ENCODE data around the gene MT4.
"Not testable (repeated sequence)": the region's sequence is repeated elsewhere in the genome, so short reads cannot be mapped to it uniquely, and the experiment has no call there.

MT4 gene

DNA sequence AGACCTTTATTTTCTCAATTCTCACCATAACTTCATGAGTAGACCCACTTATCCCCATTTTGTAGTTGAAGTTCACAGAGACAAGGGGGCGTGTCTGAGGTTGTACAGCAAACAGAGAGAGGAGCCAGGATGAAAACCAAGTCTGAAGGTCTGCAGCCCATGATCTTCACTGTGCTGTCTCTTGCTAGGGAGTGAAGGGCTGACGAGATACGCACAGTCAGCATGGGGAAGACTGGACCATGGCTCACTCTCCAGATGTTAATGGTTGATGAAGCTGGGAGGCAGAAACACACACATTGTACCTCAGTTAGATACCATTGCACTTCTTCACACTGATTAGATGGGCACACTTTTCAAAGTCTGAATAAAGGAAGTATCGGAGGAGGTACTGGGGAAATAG, 5.8 kb upstream of the MT4 start:
- DNase-seq (ENCODE audit: low read depth), result no peak

DNA sequence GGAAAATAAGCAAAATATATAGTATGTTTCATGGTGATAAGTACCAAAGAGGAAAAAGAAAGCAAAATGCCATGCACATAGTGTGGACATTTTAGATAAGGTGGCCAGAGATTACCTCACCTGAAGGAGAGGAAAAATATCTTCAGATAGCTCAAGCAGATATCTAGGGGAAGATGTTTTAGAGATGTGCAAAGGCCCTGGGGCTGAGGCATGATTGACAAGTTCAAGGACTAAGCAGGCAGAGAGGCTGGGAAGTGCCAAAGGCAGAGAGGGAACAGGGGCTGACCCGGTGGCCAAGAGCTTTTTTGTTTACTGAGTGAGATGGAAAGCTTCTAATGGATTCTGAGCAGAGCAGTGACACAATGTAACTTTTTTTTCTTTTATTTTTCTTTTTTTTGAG, 4.4 kb upstream of the MT4 start:
- DNase-seq (ENCODE audit: low read depth), result no peak

DNA sequence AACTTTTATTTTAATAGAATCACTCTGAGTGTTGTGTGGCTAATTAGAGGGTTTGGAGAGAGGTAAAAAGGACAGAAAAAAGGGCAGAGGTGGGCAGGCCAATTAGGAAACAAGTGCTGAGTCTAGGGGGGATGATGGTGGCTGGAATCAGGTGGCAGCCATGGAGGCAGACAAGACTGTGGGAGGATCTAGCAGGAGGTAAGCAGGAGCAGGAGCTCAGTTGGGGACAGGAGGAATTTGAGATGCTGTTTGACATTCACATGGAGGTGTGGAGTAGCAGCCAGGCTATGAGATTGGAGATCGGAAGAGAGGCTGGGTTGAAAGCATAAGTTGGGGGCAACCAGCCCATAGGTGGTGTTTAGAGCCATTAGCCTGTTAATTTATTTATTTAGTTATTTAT, 3.7 kb upstream of the MT4 start:
- DNase-seq (ENCODE audit: low read depth), result no peak

DNA sequence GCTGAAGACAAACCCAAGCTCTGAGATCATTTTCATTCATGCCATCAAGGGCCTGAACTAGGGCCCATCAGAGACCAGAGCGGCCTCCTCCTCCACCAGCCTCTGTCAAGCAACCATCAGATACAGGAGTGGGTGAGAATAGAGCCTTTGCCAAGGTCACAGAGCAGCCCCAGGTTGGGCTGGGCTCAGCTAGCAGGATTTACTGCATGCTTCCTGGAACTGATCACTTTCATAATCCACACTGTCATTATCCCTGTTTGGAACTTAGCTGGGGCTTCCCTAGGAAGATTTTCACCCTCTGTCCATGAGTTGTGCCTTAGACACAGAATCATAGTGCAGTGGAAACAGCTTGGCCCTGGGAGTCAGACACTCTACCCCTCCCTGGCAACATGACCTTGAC, 5.1 kb downstream of the MT4 start:
- no peak for DNase-seq (ENCODE audit: low read depth)

DNA sequence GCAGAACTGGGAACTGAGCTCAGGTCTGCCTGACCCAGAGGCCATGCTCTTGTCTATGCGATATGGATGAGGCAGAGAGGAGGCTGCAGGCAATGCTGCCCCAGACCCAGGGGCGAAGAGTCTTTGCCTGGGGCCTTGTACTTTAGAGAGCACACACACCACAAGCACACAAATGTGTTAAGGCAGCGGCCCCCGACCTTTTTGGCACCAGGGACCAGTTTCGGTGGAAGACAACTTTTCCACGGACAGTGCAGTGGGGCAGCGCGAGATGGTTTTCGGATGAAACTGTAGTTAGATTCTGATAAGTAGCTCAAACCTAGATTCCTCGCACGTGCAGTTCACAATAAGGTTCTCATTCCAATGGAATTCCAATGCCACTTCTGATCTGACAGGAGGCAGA, 6.7 kb downstream of the MT4 start:
- no peak for DNase-seq (ENCODE audit: low read depth)

DNA sequence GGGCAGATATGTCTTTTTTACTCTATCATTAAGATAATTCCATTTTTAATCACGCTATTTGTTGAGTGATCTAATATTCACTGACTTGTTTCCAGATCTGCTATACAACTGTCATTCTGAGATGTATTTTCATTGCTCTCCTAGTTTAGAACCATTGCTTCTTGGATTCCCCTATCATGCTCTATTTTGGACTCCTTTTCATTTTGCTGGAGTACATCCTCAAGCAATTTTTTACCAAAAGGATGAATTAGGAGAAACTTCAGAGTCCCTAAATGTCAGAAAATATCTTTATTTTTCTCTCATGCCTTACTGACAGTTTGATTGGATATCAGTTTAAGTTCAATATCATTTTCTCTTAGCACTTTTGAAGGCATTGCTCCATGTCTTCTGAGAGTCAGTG, 9.8 kb downstream of the MT4 start:
- DNase-seq (ENCODE audit: low read depth), result no peak

DNA sequence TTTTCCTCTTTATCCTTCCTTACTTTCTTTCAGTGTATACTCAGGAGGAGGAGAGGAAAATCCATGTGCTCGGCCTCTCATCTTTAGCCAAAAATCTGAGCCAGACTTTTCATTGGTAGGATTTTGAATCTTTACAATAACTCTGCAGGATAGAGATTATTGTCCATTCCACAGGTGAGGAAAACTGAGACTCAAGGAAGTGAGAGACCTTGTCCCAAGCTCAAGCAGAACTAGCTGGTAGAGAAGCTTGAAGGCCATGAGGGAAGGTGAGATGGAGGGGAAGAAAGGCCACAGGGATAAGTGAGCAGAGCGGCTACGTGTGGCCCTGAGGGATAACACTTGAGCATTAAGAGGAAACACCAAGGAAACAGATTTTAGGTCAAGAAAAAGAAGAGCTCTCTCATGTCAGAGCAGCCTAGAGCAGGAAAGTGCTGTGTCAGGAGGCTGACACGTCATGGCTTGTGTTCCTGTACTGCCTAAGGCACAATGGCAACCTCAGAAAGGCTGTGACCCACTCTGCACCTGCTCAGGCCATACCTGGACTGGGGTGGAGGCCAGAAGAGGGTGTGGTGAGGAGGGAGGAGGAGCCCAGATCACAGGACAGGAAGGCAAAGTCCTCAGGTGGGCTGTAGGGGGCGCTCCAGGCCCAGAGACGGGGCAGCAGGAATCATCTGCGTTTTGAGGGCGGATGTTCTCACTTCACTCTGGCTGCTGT, 11.9 kb downstream of the MT4 start:
- peak; percentile 4 for DNase-seq (ENCODE audit: low read depth)

DNA sequence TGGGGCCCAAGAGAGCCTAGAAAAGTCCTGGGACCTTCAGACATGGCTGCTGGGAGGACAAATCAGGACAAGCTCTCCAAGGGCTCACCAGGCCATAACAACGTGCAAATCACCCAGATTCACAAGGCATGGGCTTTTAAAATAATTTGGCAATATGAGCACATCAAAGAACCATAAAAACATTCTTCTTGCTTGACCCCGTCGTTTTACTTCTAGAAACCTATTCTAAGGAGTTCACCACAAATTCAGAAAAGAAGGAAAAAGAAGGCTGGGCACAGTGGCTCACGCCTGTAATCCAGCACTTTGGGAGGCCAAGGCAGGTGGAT, 12.4 kb downstream of the MT4 start:
- DNase-seq (ENCODE audit: low read depth), result no peak

DNA sequence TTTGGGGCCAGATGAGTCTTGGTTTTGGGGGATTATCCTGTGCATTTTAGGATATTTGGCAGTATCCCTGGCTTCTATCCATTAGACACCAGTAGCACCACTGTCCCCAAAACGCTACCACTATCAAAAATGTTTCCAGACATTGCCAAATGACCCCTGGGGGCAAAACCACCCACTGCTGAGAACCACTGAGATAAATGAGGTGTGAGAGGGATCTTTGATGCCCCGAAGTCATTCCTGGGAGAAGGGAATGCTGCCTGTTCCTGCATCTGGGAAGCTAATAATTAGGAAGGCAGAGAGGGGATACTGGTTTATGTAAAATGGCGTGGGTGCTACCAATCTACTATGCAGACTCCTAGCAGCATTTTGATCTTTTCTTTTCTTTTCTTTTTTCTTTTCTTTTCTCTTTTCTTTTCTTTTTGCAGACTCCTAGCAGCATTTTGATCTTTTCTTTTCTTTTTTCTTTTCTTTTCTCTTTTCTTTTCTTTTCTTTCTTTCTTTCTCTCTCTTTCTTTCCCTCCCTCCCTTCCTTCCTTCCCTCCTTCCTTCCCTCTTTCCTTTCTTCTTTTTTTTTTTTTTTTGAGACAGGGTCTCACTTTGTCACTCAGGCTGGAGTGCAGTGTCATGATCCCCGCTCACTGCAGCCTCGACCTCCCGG, 15.6 kb downstream of the MT4 start:
- no peak for DNase-seq (ENCODE audit: low read depth)

DNA sequence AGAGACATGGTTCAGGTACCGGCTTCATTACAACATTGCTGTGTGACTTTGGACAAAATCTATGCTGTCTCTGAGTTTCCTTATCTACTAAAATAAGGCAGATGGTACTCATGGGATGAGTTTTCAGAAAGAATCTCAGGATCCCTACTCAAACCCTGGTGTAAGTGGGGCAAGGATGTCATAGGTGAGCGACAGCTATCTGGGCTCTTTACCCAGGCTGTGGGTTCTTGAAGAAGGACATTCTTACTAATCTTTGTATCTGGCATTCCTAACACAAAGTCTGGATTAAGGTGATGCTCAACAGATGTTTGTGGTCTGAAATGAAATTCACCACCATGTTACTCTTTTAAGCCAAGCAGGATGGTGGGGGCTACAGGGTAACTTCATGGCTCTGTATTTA, 18.0 kb downstream of the MT4 start:
- not testable (repeated sequence) for DNase-seq (ENCODE audit: low read depth)

DNA sequence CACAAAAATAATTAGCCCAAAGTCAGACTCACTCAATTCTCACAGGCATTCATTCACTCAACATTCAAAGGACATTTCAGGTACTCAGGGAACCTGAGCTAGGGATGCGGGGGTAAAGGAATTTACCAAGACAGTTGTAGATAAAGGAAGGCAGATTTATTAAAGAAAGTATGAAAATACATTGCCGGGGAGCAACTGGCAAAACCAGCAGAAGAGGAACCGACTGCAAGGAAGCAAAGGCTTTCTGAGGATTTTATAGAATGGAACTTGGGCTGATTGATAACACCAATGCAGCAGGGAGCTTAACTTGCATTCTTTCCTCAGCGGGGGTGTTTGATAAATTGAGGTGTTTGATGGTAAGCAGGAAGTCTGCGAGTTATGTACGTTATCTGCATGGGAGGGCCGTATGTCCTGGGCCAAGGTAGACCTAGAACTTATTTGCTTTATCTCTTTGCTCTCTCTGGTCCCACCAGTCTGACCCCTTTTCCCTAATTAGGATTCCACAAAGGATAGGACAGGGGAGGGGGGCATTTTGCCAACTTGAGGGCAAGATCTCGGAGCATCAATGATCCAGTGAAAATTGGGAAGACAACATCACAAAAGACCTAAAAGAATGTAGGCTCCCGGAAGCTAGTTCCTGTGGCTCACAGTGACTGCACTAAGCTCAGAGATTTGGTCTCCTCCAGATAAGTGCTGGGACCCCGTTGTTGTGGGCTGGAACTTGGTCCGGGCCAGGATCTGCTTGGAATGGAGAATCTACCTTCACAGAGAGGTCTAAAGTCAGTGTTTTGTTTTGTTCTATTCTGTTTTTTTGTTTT, 18.7 kb downstream of the MT4 start:
- DNase-seq (ENCODE audit: low read depth), result no peak

DNA sequence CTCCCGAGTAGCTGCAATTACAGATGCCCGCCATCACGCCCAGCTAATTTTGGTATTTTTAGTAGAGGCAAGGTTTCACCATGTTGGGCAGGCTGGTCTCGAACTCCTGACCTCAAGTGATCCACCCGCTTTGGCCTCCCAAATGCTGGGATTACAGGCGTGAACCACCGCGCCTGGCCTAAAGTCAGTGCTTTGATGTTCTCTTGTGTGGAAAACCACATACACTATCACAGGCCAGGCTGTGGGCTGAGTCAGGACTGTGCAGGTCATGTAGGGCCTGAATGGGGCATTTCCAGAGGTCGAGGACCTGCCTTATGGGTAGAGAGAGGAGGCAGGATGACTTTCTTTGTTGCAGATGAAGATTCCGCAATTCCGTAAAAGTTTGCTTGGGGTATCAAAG, 19.4 kb downstream of the MT4 start:
- DNase-seq (ENCODE audit: low read depth), result no peak

DNA sequence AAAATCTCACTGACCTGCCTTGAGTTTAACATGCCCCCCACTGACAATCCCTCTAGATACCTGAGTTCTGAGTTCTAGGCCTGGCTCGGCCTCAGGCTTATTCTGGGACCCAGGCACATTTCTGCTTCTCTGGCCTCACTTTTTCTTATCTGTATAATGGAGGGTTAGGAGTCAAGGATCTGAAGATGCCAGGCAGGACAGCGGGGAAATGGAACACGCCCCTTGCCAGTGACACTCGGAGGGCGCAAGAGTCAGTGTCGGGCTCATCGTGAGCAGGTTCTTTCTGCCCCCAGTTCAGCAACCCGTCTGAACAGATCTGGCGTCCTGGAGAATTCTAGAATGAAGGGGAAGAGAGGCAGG, 23.9 kb downstream of the MT4 start:
- no peak for DNase-seq (ENCODE audit: low read depth)

DNA sequence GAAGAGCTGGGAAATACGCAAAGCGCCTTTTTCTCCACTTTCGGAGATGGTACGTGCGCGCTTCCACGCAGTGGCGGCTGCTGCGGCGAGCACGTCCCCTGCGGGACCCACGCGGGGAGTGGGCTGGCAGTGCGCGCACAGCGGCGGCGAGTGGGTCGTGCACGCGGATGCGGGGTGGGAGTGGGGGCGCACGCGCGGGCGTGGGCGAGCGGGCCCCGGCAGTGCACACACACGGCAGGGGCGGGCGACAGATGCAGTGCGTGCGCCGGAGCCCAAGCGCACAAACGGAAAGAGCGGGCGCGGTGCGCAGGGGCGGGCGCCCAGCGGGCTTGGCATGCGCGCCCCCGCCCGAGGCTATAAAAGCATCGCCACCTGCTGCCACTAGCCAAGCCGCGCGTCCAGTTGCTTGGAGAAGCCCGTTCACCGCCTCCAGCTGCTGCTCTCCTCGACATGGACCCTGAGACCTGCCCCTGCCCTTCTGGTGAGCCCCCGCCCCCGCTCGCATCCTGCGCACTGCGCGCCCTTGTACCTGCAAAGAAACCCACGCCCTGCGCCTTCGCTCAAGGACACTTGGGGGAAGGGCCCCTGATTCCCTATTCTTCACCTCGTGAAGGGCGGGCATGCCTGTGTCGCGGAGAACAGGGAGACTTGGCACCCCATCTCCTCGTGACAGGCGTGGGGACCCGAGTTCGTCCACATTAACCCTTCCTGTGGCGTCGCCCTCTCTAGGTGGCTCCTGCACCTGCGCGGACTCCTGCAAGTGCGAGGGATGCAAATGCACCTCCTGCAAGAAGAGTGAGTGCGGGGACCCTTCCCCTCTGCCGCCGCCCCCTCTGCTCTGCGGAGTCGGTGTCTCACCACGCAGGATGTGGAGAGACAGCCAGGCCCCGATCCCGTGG, 24.5 kb downstream of the MT4 start, which contains the start of gene MT3:
TSS of gene MT3 (plus strand) at position 388 of the 899 bp plus-strand sequence. CDS start at position 451, 63 bp downstream.
- no peak for DNase-seq (ENCODE audit: low read depth)

DNA sequence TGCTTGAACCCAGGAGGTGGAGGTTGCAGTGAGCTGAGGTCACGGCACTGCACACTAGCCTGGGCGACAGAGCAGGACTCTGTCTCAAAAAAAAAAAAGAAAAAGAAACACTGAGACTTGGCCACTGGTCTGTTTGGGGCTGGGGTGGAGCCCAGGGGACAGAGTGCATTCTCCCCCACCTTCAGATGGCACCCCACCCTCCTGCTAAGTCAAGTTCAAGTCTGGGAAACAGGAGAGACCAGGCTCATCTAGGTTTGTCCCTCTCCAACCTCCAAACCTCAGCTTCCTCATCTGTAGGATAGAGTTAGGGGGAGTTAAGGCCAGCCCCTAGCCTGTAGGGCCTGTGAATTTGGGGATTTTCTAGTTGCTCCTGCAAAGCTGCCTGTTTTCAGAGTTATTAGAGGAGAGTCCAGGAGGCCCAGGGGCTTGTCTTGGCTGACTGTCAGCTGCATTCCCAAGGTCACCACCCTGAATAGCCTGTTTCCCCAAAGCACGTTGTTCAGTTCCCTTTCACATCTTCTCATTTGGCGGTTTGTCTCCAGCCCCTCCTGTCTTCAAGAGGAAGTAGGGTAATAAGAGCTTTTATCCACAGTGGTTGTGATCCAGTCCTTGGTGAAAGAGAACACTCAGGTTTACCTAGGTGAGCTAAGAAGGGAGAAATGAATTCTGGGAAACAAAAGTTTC, 26.6 kb downstream of the MT4 start:
- DNase-seq (ENCODE audit: low read depth), result no peak

DNA sequence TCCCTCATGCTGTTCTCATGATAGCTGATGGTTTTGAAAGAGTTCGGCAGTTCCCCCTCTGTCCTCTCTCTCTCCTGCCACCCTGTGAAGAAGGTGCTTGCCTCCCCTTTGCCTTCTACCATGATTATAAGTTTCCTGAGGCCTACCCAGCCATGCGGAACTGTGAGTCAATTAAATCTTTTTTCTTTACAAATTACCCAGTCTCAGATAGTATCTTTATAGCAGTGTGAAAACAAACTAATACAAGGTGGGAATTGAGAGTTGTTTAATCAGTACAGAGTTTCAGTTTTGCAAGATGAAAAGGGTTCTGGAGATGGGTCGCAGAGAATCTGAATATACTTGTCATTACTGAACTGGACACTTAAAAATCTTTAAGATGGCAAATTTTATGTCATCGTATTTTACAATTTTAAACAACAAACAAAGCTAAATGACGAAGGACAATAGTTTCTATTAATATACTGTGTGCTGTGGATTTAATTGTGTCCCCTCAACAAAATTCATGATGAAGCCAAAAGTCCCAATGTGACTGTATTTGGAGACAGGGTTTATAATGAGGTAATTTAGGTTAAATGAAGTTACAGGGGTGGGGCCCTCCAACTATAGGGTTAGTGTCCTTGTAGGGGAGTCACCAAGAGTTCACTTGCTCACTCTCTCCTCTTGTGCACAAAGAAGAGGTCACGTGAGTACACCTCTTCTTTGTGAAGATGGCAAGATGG, 28.9 kb downstream of the MT4 start:
- DNase-seq (ENCODE audit: low read depth), result no peak

DNA sequence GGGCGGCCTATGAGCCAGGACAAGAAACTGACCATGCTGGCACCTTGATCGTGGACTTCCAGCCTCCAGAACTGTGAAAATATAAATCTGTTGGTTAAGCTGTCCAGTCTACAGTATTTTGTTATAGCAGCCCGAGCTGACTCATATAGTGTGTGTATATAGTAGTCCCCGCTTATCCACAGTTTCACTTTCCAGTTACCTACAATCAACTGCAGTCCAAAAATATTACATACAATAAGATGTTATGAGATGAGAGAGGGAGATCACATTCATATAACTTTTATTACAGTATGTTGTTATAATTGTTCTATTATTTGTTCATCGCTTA, 29.4 kb downstream of the MT4 start:
- DNase-seq (ENCODE audit: low read depth), result no peak

DNA sequence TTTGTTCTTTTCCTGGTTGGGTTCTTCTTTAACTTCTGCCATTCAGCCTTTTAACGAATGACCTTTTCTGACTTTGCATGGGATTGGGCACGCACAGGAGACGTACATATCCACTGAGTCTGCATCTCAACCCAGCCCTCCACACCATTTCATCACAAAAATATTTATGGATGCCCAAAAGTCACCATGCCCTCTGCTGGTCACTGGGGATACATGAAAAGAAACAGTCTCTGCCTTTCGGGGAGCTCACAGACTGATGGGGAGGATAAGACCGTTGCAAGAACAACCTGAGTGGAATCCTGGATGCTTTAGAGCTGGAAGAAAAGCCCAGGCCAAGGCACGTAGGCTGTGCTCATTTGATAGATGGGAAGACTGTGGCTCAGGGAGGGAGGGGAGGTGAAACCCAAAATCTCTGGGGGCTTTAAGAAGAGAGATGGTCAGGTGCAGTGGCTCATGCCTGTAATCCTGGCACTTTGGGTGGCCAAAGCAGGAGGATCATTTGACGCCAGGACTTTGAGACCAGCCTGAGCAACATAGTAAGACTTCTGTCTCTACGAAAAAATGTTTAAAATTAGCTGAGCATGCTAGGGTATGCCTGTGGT, 35.6 kb downstream of the MT4 start:
- no peak for DNase-seq (ENCODE audit: low read depth)

DNA sequence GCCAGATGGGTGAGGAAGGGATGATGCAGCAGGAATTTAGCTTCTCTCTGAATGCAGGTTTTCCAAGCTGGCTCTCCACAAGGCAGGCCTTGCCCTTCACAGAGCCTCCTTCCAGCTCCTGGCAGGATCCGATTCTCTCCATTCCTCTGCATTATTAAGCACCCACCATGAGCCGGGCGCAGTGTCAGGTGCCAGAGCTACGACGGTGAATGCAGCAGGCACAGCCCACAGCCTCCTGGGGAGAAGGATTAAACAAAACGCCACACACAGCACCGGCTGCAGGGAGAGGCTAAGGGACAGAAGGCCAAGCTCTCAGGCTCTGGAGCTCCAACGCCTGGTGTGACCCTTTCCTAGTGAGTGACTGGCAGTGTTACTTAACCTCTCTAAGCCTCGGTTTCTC, 36.5 kb downstream of the MT4 start:
- DNase-seq (ENCODE audit: low read depth), result no peak

DNA sequence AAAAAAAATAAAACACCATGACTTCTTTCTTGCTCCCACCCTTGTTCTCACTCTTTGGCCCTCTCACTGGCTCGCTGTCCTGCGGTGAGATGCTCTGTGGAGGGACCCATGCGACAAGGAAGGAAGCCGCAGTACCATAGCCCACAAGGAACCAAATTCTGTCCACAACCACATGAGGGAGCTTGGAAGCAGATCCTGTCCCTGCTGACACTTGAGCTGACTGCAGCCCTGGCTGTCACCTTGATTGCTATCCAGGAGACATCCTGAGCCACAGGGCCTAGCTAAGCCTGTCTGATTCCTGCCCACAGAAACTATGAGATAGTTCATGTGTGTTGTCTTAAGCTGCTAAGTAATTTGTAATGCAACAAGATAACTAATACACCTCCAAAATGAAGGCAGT, 38.7 kb downstream of the MT4 start:
- no peak for DNase-seq (ENCODE audit: low read depth)

DNA sequence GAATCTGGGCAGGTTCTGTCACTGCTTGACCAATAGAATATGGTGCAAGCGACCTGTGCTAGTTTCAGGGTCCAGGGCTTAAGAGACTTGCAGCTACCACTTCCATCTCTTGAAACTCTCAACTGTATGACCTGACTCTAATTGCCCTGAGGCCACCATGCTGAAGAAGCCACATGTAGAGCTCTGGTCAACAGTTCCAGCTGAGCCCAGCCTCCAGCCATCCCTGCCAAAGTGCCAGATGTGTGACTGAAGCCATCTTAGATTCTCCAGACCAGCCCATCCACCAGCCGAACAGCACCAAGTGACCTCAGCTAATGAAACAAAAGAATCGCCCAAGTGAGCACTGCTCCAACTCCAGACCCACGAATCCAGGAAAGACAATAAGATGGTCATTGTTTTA, 40.1 kb downstream of the MT4 start:
- DNase-seq (ENCODE audit: low read depth), result no peak

All from non-pigmented ciliary epithelial cell (primary cell).